ENCODE measurements around the gene ANGPTL1.

ANGPTL1 gene

DNA sequence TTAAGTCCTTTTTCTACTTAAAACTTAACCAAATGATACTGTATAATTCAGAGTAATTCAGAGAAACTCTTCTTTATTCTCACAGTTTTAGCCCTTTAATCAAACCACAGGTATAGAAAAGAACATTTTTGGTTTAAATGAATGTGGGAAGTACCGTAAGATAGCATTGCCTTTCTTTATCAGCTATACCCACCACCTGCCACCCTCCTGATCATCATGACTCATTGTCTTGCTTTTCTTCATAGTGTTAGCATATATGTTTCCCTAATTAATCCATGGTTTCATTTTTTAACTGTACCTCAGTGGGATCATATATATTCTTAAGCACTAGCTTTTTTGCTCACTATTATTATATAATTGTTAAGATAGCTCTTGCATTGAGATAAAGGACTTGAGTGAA is 27.5 kb upstream of the ANGPTL1 start:
- Histone ChIP-seq H3K27ac (ENCODE audit: low read depth, low read length) (no peak overlapping the region), H3K36me3 (ENCODE audit: control insufficient read depth in 5 of 5, insufficient read depth in 5 of 5, low read length in 5 of 5) (no peaks in the 10 kb centered on the region), H3K9me3 (ENCODE audit: control insufficient read depth in 5 of 5, low read length in 5 of 5) (no peaks in the 10 kb centered on the region), H3K4me3 (ENCODE audit: low read depth in 1 of 5, low read length in 5 of 5) (no peak overlapping the region), H3K9ac (ENCODE audit: low read length in 5 of 5) (no peak overlapping the region), H3K4me1 (ENCODE audit: control insufficient read depth in 5 of 5, insufficient read depth in 5 of 5, low read length in 5 of 5) (no peaks in the 10 kb centered on the region), H3K27me3 (ENCODE audit: control insufficient read depth in 5 of 5, insufficient read depth in 4 of 5, low read length in 5 of 5) (no peaks in the 10 kb centered on the region)

DNA sequence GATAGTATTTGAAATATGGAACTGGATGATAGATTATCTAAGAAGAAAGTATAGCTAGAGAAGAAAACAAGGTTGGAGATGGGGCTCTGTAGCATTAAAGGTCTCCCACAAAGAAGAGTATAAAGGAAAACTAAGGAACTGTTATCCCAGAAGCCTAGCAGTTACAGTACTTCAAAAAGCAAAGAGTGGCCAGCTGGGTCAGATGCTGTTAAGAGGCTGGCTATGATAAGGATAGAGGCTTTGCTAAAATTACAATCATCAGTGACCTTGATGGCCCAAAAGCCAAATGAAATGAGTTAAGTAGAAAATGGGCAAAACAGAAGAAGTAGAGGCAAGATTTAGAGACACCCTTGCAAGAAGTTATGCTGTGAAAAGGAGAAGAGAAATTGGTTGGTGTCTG is 25.1 kb upstream of the ANGPTL1 start:
- no peaks in the 10 kb centered on the region for H3K27me3 ChIP-seq (ENCODE audit: control insufficient read depth in 5 of 5, insufficient read depth in 4 of 5, low read length in 5 of 5)
- no peak overlapping the region for H3K27ac ChIP-seq (ENCODE audit: low read depth, low read length)
- H3K36me3 ChIP-seq (ENCODE audit: control insufficient read depth in 5 of 5, insufficient read depth in 5 of 5, low read length in 5 of 5), result no peaks in the 10 kb centered on the region
- H3K4me1 ChIP-seq (ENCODE audit: control insufficient read depth in 5 of 5, insufficient read depth in 5 of 5, low read length in 5 of 5), result no peaks in the 10 kb centered on the region
- no peak overlapping the region for H3K4me3 ChIP-seq (ENCODE audit: low read depth in 1 of 5, low read length in 5 of 5)
- no peaks in the 10 kb centered on the region for H3K9me3 ChIP-seq (ENCODE audit: control insufficient read depth in 5 of 5, low read length in 5 of 5)
- H3K9ac ChIP-seq (ENCODE audit: low read length in 5 of 5), result no peak overlapping the region

DNA sequence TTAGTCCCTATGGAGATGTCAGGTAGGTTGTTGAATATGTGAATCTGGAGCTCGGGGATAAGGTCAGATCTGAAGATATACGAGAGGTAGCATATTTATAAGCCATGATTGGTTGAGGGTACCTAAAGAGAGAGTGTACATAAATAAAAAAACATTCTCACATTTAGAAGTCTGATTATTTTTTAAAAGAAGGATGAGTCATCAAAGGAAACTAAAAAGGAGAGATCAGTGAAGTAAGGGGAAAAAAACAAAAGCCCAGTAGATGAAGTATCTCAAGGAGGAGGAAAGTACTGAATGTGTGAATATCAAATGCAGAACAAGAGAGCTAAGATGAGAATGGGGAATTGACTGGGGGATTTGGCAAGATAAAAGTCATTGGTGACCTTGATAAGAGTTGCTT is 15.7 kb upstream of the ANGPTL1 start:
- no peak overlapping the region for H3K27ac ChIP-seq (ENCODE audit: low read depth, low read length)
- H3K9me3 ChIP-seq (ENCODE audit: control insufficient read depth in 5 of 5, low read length in 5 of 5), result no peaks in the 10 kb centered on the region
- H3K36me3 ChIP-seq (ENCODE audit: control insufficient read depth in 5 of 5, insufficient read depth in 5 of 5, low read length in 5 of 5), result no peaks in the 10 kb centered on the region
- H3K9ac ChIP-seq (ENCODE audit: low read length in 5 of 5), result no peak overlapping the region
- H3K4me3 ChIP-seq (ENCODE audit: low read depth in 1 of 5, low read length in 5 of 5), result no peak overlapping the region
- no peaks in the 10 kb centered on the region for H3K27me3 ChIP-seq (ENCODE audit: control insufficient read depth in 5 of 5, insufficient read depth in 4 of 5, low read length in 5 of 5)
- H3K4me1 ChIP-seq (ENCODE audit: control insufficient read depth in 5 of 5, insufficient read depth in 5 of 5, low read length in 5 of 5), result no peaks in the 10 kb centered on the region

DNA sequence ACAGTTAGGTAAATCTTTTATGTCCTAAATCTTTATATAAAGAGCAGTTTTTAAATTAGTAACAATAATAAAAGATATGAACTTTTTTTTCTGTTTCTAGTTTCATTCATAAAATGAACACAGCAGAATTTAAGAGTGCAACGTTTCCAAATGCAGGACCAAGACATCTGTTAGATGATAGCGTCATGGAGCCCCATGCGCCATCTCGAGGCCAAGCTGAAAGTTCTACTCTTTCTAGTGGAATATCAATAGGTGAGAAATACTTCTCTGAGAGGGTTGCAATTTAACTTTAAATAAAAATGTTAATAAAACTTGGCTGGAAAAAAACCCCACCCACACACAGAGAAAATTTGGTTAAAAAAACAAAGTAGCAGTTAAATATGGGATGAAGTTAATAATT is 15.0 kb upstream of the ANGPTL1 start:
- H3K27me3 ChIP-seq (ENCODE audit: control insufficient read depth in 5 of 5, insufficient read depth in 4 of 5, low read length in 5 of 5), result no peaks in the 10 kb centered on the region
- no peak overlapping the region for H3K9ac ChIP-seq (ENCODE audit: low read length in 5 of 5)
- H3K4me1 ChIP-seq (ENCODE audit: control insufficient read depth in 5 of 5, insufficient read depth in 5 of 5, low read length in 5 of 5), result no peaks in the 10 kb centered on the region
- H3K36me3 ChIP-seq (ENCODE audit: control insufficient read depth in 5 of 5, insufficient read depth in 5 of 5, low read length in 5 of 5), result no peaks in the 10 kb centered on the region
- H3K4me3 ChIP-seq (ENCODE audit: low read depth in 1 of 5, low read length in 5 of 5), result no peak overlapping the region
- no peaks in the 10 kb centered on the region for H3K9me3 ChIP-seq (ENCODE audit: control insufficient read depth in 5 of 5, low read length in 5 of 5)
- H3K27ac ChIP-seq (ENCODE audit: low read depth, low read length), result no peak overlapping the region

DNA sequence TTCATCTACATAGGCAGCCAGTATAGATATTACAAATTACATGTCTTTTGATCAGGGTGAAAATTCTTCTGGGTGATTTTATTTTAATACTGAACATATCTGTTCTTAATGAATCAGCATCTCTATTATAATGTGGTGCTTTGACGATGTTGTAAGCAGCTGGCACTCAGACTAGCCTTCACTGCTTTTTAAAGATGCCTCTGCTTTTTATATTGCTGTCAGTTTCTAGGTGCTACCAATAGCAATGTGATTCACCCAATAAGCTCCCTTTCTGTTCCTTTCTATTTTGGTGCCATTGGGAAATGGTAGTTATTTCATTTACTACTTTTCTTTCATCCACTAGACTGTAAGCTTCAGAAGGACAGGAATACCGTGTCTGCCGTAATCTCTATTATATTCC is 11.1 kb upstream of the ANGPTL1 start:
- Histone ChIP-seq H3K9me3 (ENCODE audit: control insufficient read depth in 5 of 5, low read length in 5 of 5) (no peaks in the 10 kb centered on the region), H3K27ac (ENCODE audit: low read depth, low read length) (no peak overlapping the region), H3K4me1 (ENCODE audit: control insufficient read depth in 5 of 5, insufficient read depth in 5 of 5, low read length in 5 of 5) (no peaks in the 10 kb centered on the region), H3K27me3 (ENCODE audit: control insufficient read depth in 5 of 5, insufficient read depth in 4 of 5, low read length in 5 of 5) (no peaks in the 10 kb centered on the region), H3K36me3 (ENCODE audit: control insufficient read depth in 5 of 5, insufficient read depth in 5 of 5, low read length in 5 of 5) (no peaks in the 10 kb centered on the region), H3K4me3 (ENCODE audit: low read depth in 1 of 5, low read length in 5 of 5) (no peak overlapping the region), H3K9ac (ENCODE audit: low read length in 5 of 5) (no peak overlapping the region)

DNA sequence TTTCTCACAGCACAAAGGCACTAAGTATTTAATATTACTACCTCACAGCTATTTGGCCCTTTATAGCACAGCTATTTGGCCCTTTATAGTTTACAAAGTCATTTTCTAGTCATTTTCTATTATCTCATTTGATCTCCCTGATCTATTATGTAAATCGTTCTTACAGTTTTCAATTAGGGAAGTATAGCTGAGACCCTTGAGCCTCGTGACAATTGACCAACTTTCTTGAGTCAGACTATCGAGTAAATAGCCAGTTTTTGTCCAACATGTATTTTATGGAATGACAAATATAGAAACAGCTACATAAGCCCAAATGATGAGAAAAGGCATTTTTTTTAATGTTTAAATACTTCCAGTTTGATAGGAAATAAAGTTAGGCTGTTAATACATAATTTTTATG is 7.0 kb upstream of the ANGPTL1 start:
- H3K4me3 ChIP-seq (ENCODE audit: low read depth in 1 of 5, low read length in 5 of 5), result no peak overlapping the region
- H3K9ac ChIP-seq (ENCODE audit: low read length in 5 of 5), result no peak overlapping the region
- H3K27me3 ChIP-seq (ENCODE audit: control insufficient read depth in 5 of 5, insufficient read depth in 4 of 5, low read length in 5 of 5), result no peaks in the 10 kb centered on the region
- H3K4me1 ChIP-seq (ENCODE audit: control insufficient read depth in 5 of 5, insufficient read depth in 5 of 5, low read length in 5 of 5), result peaks cover 0 to 2% (median under 1%) of the 10 kb centered on the region in 5 donors
- no peaks in the 10 kb centered on the region for H3K36me3 ChIP-seq (ENCODE audit: control insufficient read depth in 5 of 5, insufficient read depth in 5 of 5, low read length in 5 of 5)
- no peak overlapping the region for H3K27ac ChIP-seq (ENCODE audit: low read depth, low read length)
- H3K9me3 ChIP-seq (ENCODE audit: control insufficient read depth in 5 of 5, low read length in 5 of 5), result no peaks in the 10 kb centered on the region

DNA sequence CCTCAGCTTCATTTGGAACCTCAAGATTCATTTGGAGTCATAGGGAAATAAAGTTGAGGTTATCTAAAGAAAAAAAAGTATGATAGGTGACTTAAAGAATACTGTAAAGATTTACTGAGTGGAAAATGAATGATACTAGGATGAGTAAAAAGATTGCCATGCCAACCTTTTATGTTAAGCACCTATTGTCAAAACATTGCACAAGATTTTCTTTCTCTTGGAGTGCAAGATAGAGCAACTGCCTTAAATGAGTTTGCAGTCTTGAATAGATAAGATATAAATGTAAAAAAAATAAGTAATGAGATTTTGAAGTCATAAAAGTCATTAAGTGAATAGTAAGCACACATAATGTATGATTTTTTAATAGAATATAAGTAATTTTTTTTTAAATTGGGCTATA is 5.1 kb upstream of the ANGPTL1 start:
- Histone ChIP-seq H3K36me3 (ENCODE audit: control insufficient read depth in 5 of 5, insufficient read depth in 5 of 5, low read length in 5 of 5) (no peaks in the 10 kb centered on the region), H3K27me3 (ENCODE audit: control insufficient read depth in 5 of 5, insufficient read depth in 4 of 5, low read length in 5 of 5) (no peaks in the 10 kb centered on the region)

DNA sequence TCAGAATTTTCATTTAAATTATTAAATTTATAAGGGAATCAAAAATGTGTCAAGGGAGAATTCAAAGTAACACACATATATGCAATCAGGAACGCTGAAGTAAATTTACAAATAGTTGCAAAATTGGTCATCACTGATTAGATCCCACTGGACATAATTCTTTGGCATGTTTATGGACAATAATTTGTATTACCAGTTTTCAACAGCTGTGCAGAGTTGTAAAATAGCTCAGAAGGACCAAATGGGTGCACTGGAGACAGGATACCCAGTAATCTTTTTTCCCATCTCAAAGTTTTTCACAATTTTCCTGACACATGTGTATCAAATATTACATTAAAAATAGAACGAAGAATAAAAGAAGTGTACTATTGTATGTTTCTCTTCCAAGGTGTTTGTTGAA is 4.1 kb upstream of the ANGPTL1 start:
- peaks cover 3 to 27% (median 23%) of the 10 kb centered on the region in 5 donors for H3K4me1 ChIP-seq (ENCODE audit: control insufficient read depth in 5 of 5, insufficient read depth in 5 of 5, low read length in 5 of 5)
- no peak overlapping the region for H3K4me3 ChIP-seq (ENCODE audit: low read depth in 1 of 5, low read length in 5 of 5)
- no peaks in the 10 kb centered on the region for H3K27me3 ChIP-seq (ENCODE audit: control insufficient read depth in 5 of 5, insufficient read depth in 4 of 5, low read length in 5 of 5)
- H3K9me3 ChIP-seq (ENCODE audit: control insufficient read depth in 5 of 5, low read length in 5 of 5), result no peaks in the 10 kb centered on the region
- H3K27ac ChIP-seq (ENCODE audit: low read depth, low read length), result no peak overlapping the region
- H3K36me3 ChIP-seq (ENCODE audit: control insufficient read depth in 5 of 5, insufficient read depth in 5 of 5, low read length in 5 of 5), result no peaks in the 10 kb centered on the region
- no peak overlapping the region for H3K9ac ChIP-seq (ENCODE audit: low read length in 5 of 5)

More for the DNA sequence above, 5.1 kb upstream of the ANGPTL1 start:
- Histone ChIP-seq H3K27ac (ENCODE audit: low read depth, low read length) (no peak overlapping the region), H3K9me3 (ENCODE audit: control insufficient read depth in 5 of 5, low read length in 5 of 5) (no peaks in the 10 kb centered on the region), H3K9ac (ENCODE audit: low read length in 5 of 5) (no peak overlapping the region), H3K4me3 (ENCODE audit: low read depth in 1 of 5, low read length in 5 of 5) (no peak overlapping the region), H3K4me1 (ENCODE audit: control insufficient read depth in 5 of 5, insufficient read depth in 5 of 5, low read length in 5 of 5) (peaks cover 3 to 21% (median 19%) of the 10 kb centered on the region in 5 donors)

DNA sequence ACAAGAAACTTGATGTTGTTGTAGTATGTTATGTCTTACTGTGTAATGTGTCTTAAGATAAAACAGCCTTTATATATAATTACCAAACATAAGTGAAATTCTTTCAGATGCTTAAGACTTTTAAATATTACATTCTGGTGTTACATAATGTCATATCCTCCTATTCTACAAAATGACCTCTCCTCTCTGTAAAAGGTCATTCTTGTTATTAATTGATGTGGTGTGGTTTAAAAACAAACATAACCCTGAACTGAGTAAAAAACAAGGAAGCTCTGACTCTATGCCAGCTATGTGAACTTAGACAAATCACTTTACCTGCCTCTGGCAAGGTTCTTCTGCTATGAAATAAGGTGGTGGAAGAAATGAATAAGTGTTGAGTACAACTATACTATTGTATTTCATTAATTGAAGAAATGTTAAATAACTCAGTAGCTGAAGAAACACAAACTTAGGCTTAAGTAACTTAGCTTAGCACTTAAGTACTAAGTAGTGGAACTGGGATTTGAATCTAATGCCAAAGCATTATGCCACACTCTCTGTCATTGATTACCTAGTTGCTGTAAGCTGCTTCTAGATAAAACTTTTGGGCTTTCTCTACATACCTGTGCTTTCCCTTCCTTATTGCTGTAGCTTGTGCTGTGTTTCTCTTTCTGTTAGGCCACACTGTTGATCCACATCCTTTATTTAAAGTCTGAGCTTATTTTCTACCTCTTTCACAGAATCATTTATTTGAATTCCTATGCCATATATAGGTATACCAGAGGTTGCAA is 859 bp upstream of the ANGPTL1 start:
- H3K4me1 ChIP-seq (ENCODE audit: control insufficient read depth in 5 of 5, insufficient read depth in 5 of 5, low read length in 5 of 5), result peaks cover 3 to 36% (median 23%) of the 10 kb centered on the region in 5 donors
- H3K4me3 ChIP-seq (ENCODE audit: low read depth in 1 of 5, low read length in 5 of 5), result peak overlapping the region in 4 of 5 donors; percentile 41 to 71 (median 61)
- H3K27me3 ChIP-seq (ENCODE audit: control insufficient read depth in 5 of 5, insufficient read depth in 4 of 5, low read length in 5 of 5), result no peaks in the 10 kb centered on the region
- H3K9me3 ChIP-seq (ENCODE audit: control insufficient read depth in 5 of 5, low read length in 5 of 5), result no peaks in the 10 kb centered on the region
- H3K27ac ChIP-seq (ENCODE audit: low read depth, low read length), result peak overlapping the region; percentile 60
- H3K9ac ChIP-seq (ENCODE audit: low read length in 5 of 5), result peak overlapping the region in 2 of 5 donors; percentile 10 to 31
- H3K36me3 ChIP-seq (ENCODE audit: control insufficient read depth in 5 of 5, insufficient read depth in 5 of 5, low read length in 5 of 5), result no peaks in the 10 kb centered on the region

DNA sequence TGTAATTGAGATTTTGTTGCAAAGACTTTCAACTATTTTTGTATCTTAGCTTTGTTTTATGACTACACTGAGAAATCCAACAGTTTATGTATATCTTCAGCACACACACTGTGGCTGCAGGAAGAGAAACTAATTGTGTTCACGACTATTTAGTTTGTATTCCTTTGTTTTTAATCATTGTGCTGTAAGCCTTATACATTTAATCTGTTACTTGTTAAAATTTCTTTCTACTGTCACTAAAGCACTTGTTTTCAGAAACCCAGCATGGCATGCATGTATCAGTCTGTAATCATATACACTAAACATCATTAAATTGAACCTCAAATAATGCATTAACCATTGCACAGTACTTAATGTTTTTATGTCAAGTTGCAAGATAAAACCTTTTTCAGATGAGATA is 656 bp downstream of the ANGPTL1 start:
- peak overlapping the region in 1 of 5 donors; percentile 66 for H3K9ac ChIP-seq (ENCODE audit: low read length in 5 of 5)
- H3K27ac ChIP-seq (ENCODE audit: low read depth, low read length), result no peak overlapping the region
- no peaks in the 10 kb centered on the region for H3K27me3 ChIP-seq (ENCODE audit: control insufficient read depth in 5 of 5, insufficient read depth in 4 of 5, low read length in 5 of 5)
- H3K36me3 ChIP-seq (ENCODE audit: control insufficient read depth in 5 of 5, insufficient read depth in 5 of 5, low read length in 5 of 5), result peaks cover 0 to 2% (median 0%) of the 10 kb centered on the region in 5 donors
- no peaks in the 10 kb centered on the region for H3K9me3 ChIP-seq (ENCODE audit: control insufficient read depth in 5 of 5, low read length in 5 of 5)
- H3K4me3 ChIP-seq (ENCODE audit: low read depth in 1 of 5, low read length in 5 of 5), result peak overlapping the region; percentile 41 to 75 (median 58)
- peaks cover 3 to 36% (median 23%) of the 10 kb centered on the region in 5 donors for H3K4me1 ChIP-seq (ENCODE audit: control insufficient read depth in 5 of 5, insufficient read depth in 5 of 5, low read length in 5 of 5)

All from subcutaneous abdominal adipose tissue (tissue), 5 donors.